SU-DHL-6 (cell line): ENCODE data around the gene KAT6B.

Source experiments
- H2AFZ ChIP-seq: fragments of 200-600 bp; sonication (generic); 2 replicates; pipeline ENCODE4 v1.6.1; 2014; ENCODE audit warnings: low read depth, mild to moderate bottlenecking, moderate library complexity, mixed read lengths, antibody characterized with exemption, low read length; ENCODE audit not compliant: severe bottlenecking
- H3F3A ChIP-seq: fragments of 200-600 bp; shearing (Covaris generic); 2 replicates; pipeline ENCODE4 v1.6.0; 2016; ENCODE audit warnings: antibody characterized with exemption, mild to moderate bottlenecking; ENCODE audit not compliant: insufficient read depth
- H3K27ac ChIP-seq: fragments of 200-600 bp; sonication (generic); 2 replicates; pipeline ENCODE4 v1.5.1; 2016; ENCODE audit warnings: low read depth, mild to moderate bottlenecking, low read length, moderate library complexity, mixed read lengths
- H3K27me3 ChIP-seq: fragments of 200-600 bp; sonication (generic), shearing (Covaris generic); 2 replicates; pipeline ENCODE4 v1.6.0; 2014; ENCODE audit warnings: mild to moderate bottlenecking, low read length
- H3K36me3 ChIP-seq: fragments of 200-600 bp; sonication (generic); 2 replicates; pipeline ENCODE4 v1.6.1; 2014; ENCODE audit warnings: mild to moderate bottlenecking, low read length, mixed read lengths
- H3K4me2 ChIP-seq: fragments of 300-600, 200-600 bp; shearing (Covaris generic), sonication (generic); 2 replicates; pipeline ENCODE4 v1.6.0; 2014; ENCODE audit warnings: low read length, low read depth, mild to moderate bottlenecking; ENCODE audit not compliant: poor library complexity, severe bottlenecking
- H3K4me3 ChIP-seq: fragments of 200-600 bp; sonication (generic); 2 replicates; pipeline ENCODE4 v1.5.1; 2014; ENCODE audit warnings: antibody characterized with exemption, low read length, mild to moderate bottlenecking, mixed read lengths; ENCODE audit not compliant: insufficient read depth, poor library complexity, severe bottlenecking
- H3K79me2 ChIP-seq: fragments of 200-600 bp; sonication (generic); 2 replicates; pipeline ENCODE4 v1.6.1; 2014; ENCODE audit warnings: mild to moderate bottlenecking, low read length, moderate library complexity; ENCODE audit not compliant: insufficient read depth
- H3K9ac ChIP-seq: fragments of 200-600 bp; sonication (generic); 2 replicates; pipeline ENCODE4 v1.7.0; 2014; ENCODE audit warnings: mild to moderate bottlenecking, low read length
- H3K9me2 ChIP-seq: fragments of 200-600 bp; sonication (generic); replicated peaks from 2 replicates; pipeline ENCODE4 v1.6.1; 2014; ENCODE audit warnings: low read length; ENCODE audit not compliant: insufficient read depth
- H3K9me3 ChIP-seq: fragments of 200-600 bp; sonication (generic); 2 replicates; pipeline ENCODE4 v1.6.1; 2014; ENCODE audit warnings: low read length, mixed read lengths; ENCODE audit not compliant: insufficient read depth
- H4K20me1 ChIP-seq: fragments of 200-600 bp; sonication (generic); 2 replicates; pipeline ENCODE4 v1.6.1; 2014; ENCODE audit warnings: low read depth, mild to moderate bottlenecking, antibody characterized with exemption, low read length, moderate library complexity, mixed read lengths
- EZH2phosphoT487 ChIP-seq: fragments of 200-600 bp; sonication (generic), shearing (Covaris generic); conservative IDR thresholded peaks from 2 replicates; pipeline ENCODE4 v1.6.1; 2018; ENCODE audit warnings: mild to moderate bottlenecking, antibody characterized with exemption, low read length, moderate library complexity, mixed read lengths
- TF ChIP-seq, protein P1 (sequence below): fragments of 200-600 bp; sonication (generic); IDR thresholded peaks from one replicate; pipeline ENCODE4 v1.5.1; 2017; ENCODE audit warnings: antibody characterized with exemption, mild to moderate bottlenecking, low read length, moderate library complexity; ENCODE audit not compliant: insufficient read depth, poor library complexity, severe bottlenecking

KAT6B gene

GRCh38 chr10:75063461-75064230, 237.2 kb downstream of the KAT6B start:
- no peaks in the 10 kb centered on the region for H4K20me1 ChIP-seq
- H3K9me2 ChIP-seq: no peaks in the 10 kb centered on the region
- no peak overlapping the region for H3K27ac ChIP-seq
- no peaks in the 10 kb centered on the region for H3K79me2 ChIP-seq
- H3K9me3 ChIP-seq: no peaks in the 10 kb centered on the region
- H3K27me3 ChIP-seq: no peaks in the 10 kb centered on the region
- no peak overlapping the region for H3K4me2 ChIP-seq
- no peak overlapping the region for H3K4me3 ChIP-seq
- TF ChIP-seq EZH2phosphoT487: no peak
- TF ChIP-seq, protein P1, sequence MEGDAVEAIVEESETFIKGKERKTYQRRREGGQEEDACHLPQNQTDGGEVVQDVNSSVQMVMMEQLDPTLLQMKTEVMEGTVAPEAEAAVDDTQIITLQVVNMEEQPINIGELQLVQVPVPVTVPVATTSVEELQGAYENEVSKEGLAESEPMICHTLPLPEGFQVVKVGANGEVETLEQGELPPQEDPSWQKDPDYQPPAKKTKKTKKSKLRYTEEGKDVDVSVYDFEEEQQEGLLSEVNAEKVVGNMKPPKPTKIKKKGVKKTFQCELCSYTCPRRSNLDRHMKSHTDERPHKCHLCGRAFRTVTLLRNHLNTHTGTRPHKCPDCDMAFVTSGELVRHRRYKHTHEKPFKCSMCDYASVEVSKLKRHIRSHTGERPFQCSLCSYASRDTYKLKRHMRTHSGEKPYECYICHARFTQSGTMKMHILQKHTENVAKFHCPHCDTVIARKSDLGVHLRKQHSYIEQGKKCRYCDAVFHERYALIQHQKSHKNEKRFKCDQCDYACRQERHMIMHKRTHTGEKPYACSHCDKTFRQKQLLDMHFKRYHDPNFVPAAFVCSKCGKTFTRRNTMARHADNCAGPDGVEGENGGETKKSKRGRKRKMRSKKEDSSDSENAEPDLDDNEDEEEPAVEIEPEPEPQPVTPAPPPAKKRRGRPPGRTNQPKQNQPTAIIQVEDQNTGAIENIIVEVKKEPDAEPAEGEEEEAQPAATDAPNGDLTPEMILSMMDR: no peak
- no peak overlapping the region for H3K9ac ChIP-seq
- no peaks in the 10 kb centered on the region for H3F3A ChIP-seq
- no peak overlapping the region for H2AFZ ChIP-seq
- H3K36me3 ChIP-seq: no peaks in the 10 kb centered on the region

DNA sequence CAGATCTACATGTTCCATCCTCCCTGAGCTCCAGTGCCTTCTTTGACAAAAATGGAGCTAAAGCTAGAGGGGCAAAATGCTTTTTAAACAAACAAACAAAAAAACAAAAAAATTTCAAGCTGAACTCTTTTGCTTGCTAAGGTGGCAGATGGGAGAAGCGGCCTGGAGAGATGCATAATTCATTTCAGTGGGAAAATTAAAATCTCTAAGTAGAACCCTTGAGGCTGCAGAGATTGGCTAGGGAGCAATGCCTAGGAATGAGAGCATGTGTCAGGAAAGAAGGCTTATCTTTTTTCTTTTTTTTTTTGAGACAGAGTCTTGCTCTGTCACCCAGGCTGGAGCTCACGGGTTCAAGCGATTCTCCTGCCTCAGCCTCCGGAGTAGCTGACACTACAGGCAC, 238.7 kb downstream of the KAT6B start:
- Histone ChIP-seq H3K36me3 (no peaks in the 10 kb centered on the region), H2AFZ (no peak overlapping the region), H3K79me2 (no peaks in the 10 kb centered on the region), H3K9me2 (no peaks in the 10 kb centered on the region), H3K9me3 (no peaks in the 10 kb centered on the region), H3K27me3 (no peaks in the 10 kb centered on the region), H3K9ac (no peak overlapping the region), H3F3A (no peaks in the 10 kb centered on the region), H3K4me3 (no peak overlapping the region), H3K4me2 (no peak overlapping the region), H3K27ac (no peak overlapping the region), H4K20me1 (no peaks in the 10 kb centered on the region)
- TF ChIP-seq, protein P1: no peak
- TF ChIP-seq EZH2phosphoT487: no peak

DNA sequence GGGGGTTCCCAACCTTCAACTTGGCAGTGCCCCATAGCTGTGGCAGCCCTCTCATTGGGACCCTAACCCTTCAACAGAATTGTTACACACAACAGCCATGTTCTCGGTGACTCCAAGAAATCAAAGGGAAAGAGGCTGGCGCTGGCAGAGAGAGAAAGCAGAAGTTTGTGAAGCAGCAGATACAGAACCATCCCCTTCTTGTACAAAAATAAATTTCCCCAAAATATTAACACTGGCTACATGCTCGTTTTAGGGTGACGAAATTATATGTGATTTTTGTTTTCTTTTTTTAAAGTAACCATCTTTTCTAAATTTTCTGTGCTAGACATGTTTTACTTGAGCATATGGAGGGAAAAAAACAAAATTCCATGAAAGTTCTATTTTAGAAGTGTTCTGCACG, 239.9 kb downstream of the KAT6B start:
- H3K9ac ChIP-seq: no peak overlapping the region
- H3K27me3 ChIP-seq: no peaks in the 10 kb centered on the region
- H3K9me3 ChIP-seq: no peaks in the 10 kb centered on the region
- H2AFZ ChIP-seq: no peak overlapping the region
- no peaks in the 10 kb centered on the region for H3K36me3 ChIP-seq
- H3K4me3 ChIP-seq: no peak overlapping the region
- H3K9me2 ChIP-seq: no peaks in the 10 kb centered on the region
- no peaks in the 10 kb centered on the region for H4K20me1 ChIP-seq
- H3K79me2 ChIP-seq: no peaks in the 10 kb centered on the region
- no peak overlapping the region for H3K27ac ChIP-seq
- TF ChIP-seq, protein P1: no peak
- no peak for TF ChIP-seq EZH2phosphoT487
- no peaks in the 10 kb centered on the region for H3F3A ChIP-seq
- no peak overlapping the region for H3K4me2 ChIP-seq
